ENCODE results near the gene CCDC170.

DNA sequence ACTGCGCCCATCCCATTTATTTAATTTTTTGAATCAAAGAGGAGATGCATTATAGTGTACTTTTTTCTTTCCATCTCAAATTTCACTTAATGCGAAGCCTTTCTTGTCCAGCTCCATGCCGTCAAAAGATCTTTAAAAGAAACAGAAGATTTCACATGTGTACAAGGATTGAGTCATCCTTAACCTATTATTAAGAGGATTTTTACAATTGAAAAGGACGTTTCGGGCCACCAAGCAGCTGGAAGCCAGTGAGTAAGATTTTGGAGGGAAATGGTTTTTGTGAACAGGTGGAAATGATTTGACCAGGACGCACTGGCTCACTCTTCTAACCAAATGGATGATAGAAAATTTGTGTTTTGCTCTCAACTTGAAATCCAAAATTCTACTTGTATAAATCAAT lies 15.1 kb upstream of the CCDC170 start:
- TF ChIP-seq, protein P1, sequence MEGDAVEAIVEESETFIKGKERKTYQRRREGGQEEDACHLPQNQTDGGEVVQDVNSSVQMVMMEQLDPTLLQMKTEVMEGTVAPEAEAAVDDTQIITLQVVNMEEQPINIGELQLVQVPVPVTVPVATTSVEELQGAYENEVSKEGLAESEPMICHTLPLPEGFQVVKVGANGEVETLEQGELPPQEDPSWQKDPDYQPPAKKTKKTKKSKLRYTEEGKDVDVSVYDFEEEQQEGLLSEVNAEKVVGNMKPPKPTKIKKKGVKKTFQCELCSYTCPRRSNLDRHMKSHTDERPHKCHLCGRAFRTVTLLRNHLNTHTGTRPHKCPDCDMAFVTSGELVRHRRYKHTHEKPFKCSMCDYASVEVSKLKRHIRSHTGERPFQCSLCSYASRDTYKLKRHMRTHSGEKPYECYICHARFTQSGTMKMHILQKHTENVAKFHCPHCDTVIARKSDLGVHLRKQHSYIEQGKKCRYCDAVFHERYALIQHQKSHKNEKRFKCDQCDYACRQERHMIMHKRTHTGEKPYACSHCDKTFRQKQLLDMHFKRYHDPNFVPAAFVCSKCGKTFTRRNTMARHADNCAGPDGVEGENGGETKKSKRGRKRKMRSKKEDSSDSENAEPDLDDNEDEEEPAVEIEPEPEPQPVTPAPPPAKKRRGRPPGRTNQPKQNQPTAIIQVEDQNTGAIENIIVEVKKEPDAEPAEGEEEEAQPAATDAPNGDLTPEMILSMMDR (IDR thresholded peaks at IDR 0.05; ENCODE audit: insufficient read depth, low read depth, low read length), result no peak
- no peak for TF ChIP-seq EZH2 (IDR thresholded peaks at IDR 0.05; ENCODE audit: insufficient read depth, low read length)
